OCI-LY7 (cell line): ENCODE data around the gene ABCC10.

Source experiments
- EZH2phosphoT487 ChIP-seq: fragments of 200-600 bp; sonication (generic); IDR thresholded peaks from 2 replicates; pipeline ENCODE4 v1.6.1; 2018; ENCODE audit warnings: low read depth, borderline replicate concordance, mild to moderate bottlenecking, mixed run types, antibody characterized with exemption, low read length, moderate library complexity, mixed read lengths
- TF ChIP-seq, protein P1 (sequence below): fragments of 200-600 bp; sonication (generic); conservative IDR thresholded peaks from 2 replicates; pipeline ENCODE4 v1.5.1; 2014; ENCODE audit warnings: mild to moderate bottlenecking, antibody characterized with exemption, low read length, moderate library complexity, mixed read lengths

DNA sequence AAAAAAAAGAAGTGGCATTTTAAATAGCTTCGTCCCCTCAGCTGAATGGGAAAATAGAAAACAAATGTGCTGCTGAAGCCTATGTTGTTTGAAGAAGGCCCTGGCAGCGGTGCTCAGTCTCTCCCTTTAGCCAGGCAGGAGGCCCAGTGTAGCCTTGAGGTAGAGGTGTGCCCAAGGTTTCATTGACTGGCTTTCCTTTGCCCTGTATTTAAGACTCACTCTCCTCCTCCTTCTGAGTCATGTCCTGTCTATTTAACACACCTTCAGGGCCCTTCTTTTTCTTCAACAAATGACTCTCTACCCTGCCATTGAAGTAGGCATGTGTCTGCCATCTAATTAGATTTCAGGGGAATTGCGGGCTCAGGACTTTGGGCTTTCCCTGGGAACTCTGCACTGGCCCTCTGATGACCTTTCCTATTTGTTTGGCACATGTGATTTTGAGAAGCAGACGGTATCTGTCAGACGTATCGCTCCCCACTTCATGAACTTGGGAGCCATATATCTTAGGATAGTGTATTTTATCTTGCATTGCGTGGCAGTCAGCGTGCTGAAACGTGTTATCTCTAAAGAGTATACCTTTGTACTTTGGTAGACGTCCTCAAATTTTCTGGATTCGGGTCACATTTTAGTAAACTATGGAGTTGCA, 54.4 kb downstream of the ABCC10 start:
- TF ChIP-seq, protein P1, sequence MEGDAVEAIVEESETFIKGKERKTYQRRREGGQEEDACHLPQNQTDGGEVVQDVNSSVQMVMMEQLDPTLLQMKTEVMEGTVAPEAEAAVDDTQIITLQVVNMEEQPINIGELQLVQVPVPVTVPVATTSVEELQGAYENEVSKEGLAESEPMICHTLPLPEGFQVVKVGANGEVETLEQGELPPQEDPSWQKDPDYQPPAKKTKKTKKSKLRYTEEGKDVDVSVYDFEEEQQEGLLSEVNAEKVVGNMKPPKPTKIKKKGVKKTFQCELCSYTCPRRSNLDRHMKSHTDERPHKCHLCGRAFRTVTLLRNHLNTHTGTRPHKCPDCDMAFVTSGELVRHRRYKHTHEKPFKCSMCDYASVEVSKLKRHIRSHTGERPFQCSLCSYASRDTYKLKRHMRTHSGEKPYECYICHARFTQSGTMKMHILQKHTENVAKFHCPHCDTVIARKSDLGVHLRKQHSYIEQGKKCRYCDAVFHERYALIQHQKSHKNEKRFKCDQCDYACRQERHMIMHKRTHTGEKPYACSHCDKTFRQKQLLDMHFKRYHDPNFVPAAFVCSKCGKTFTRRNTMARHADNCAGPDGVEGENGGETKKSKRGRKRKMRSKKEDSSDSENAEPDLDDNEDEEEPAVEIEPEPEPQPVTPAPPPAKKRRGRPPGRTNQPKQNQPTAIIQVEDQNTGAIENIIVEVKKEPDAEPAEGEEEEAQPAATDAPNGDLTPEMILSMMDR = no peak
- TF ChIP-seq EZH2phosphoT487 = no peak
